Activated naive CD4-positive, alpha-beta T cell treated with anti-CD3 and anti-CD28 coated beads for 36 hours (primary cell): ENCODE measurements around the gene STK24. TPM values are rescaled to one million over a fixed set of nuclear protein-coding genes. Genes with fewer than 3 reads are reported as not detected.
"Not testable (repeated sequence)": the region's sequence is repeated elsewhere in the genome, so short reads cannot be mapped to it uniquely, and the experiment has no call there.

Source experiments
- CTCF ChIA-PET: fragments of 350-600 bp; sonication (Branson Sonifier 250); formaldehyde crosslinking; loops from one replicate; lab custom pipeline; 2021; ENCODE audit warnings: antibody characterized with exemption; lab: Charles Lee
- DNase-seq: peaks from one replicate; pipeline ENCODE4 v3.0.0-alpha.2; 2020
- H3K27ac Mint-ChIP-seq: one replicate; pipeline ENCODE4 v1.8.0; 2021; ENCODE audit warnings: mild to moderate bottlenecking, mixed read lengths
- H3K27me3 Mint-ChIP-seq: one replicate; pipeline ENCODE4 v1.8.0; 2021; ENCODE audit warnings: low read depth, mixed read lengths
- H3K36me3 Mint-ChIP-seq: one replicate; pipeline ENCODE4 v1.8.0; 2021; ENCODE audit warnings: low read depth, mixed read lengths
- H3K4me1 Mint-ChIP-seq: one replicate; pipeline ENCODE4 v1.8.0; 2021; ENCODE audit warnings: low read depth, mixed read lengths
- H3K4me3 Mint-ChIP-seq: one replicate; pipeline ENCODE4 v1.8.0; 2021; ENCODE audit warnings: mild to moderate bottlenecking, moderate library complexity, mixed read lengths
- H3K9me3 Mint-ChIP-seq: one replicate; pipeline ENCODE4 v1.8.0; 2021; ENCODE audit warnings: mixed read lengths
- intact Hi-C: fragments of 100-400 bp; cut with micrococcal nuclease; formaldehyde crosslinking; loops from one replicate; pipeline ENCODE4 v1.15.1; 2023
- total RNA-seq, 2 experiments: library from RNA; stranded (reverse); gene quantifications; one replicate each; pipeline ENCODE4 v1.2.3, GENCODE V29; 2021

STK24 gene
- total RNA-seq, 2 experiments from 2014 or later, result 95.5 to 96.7 TPM

DNA sequence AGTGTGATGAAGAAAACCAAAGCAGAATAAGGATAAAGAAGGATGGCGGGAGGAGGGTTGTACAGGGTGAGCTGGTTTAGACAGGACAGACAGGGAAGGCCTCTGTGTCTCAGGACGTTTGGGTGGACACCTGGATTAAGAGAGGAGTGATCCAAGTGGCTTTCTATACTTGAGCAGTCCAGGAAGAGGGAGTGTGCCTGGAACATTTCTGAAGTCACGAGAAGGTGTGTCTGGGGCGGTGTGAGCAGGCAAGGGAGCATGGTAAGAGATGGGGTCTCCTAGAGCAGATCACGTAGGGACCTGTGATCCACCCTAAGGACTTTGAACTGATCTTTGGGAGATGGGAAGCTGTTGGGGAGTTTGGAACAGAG is 15.4 kb upstream of the STK24 start:
- Mint-ChIP-seq H3K9me3 (peaks cover 8% of the 10 kb centered on the region), H3K27me3 (no peaks in the 10 kb centered on the region), H3K27ac (no peak overlapping the region), H3K4me1 (peaks cover 9% of the 10 kb centered on the region), H3K36me3 (no peaks in the 10 kb centered on the region), H3K4me3 (no peak overlapping the region)
- DNase-seq, result no peak
- CTCF ChIA-PET, result interaction anchor here (0.7 kb wide), 1 partner anchor 25 kb away, joined by 3 read pairs; no protein-coding TSS in a partner anchor
- intact Hi-C loops, result no loop called here

- no peak for DNase-seq
- no peak overlapping the region for H3K27ac Mint-ChIP-seq
- no peaks in the 10 kb centered on the region for H3K27me3 Mint-ChIP-seq
- peaks cover 8% of the 10 kb centered on the region for H3K9me3 Mint-ChIP-seq
- no peak overlapping the region for H3K4me3 Mint-ChIP-seq
- no peaks in the 10 kb centered on the region for H3K36me3 Mint-ChIP-seq
- CTCF ChIA-PET, result interaction anchor here (0.7 kb wide), 1 partner anchor 25 kb away, joined by 3 read pairs; no protein-coding TSS in a partner anchor
- peaks cover 6% of the 10 kb centered on the region for H3K4me1 Mint-ChIP-seq
- intact Hi-C loops, result no loop called here
Measured at GRCh38 chr13:98591721-98592361, 14.9 kb upstream of the STK24 start.

GRCh38 chr13:98590471-98590870 is 13.6 kb upstream of the STK24 start:
- intact Hi-C loops, DNase-seq, H3K4me1 Mint-ChIP-seq, H3K9me3 Mint-ChIP-seq, H3K36me3 Mint-ChIP-seq, H3K27me3 Mint-ChIP-seq, H3K4me3 Mint-ChIP-seq, H3K27ac Mint-ChIP-seq: not testable (repeated sequence)
- CTCF ChIA-PET, result interaction anchor here (0.6 to 0.7 kb wide), 2 partner anchors 37 to 820 kb away, joined by 3 to 5 read pairs; no protein-coding TSS in a partner anchor

- H3K4me3 Mint-ChIP-seq, DNase-seq, H3K27ac Mint-ChIP-seq, H3K36me3 Mint-ChIP-seq, H3K27me3 Mint-ChIP-seq, intact Hi-C loops, H3K9me3 Mint-ChIP-seq, H3K4me1 Mint-ChIP-seq, CTCF ChIA-PET: not testable (repeated sequence)
Measured at GRCh38 chr13:98589516-98589915, 12.6 kb upstream of the STK24 start.

- H3K27ac Mint-ChIP-seq, result no peak overlapping the region
- H3K36me3 Mint-ChIP-seq, result no peaks in the 10 kb centered on the region
- CTCF ChIA-PET, result interaction anchor here (1.2 to 1.6 kb wide), 4 partner anchors 11 to 86 kb away, joined by 3 to 5 read pairs (median 4); no protein-coding TSS in a partner anchor
- peaks cover 8% of the 10 kb centered on the region for H3K9me3 Mint-ChIP-seq
- H3K4me1 Mint-ChIP-seq, result peaks cover 14% of the 10 kb centered on the region
- DNase-seq, result no peak
- intact Hi-C loops, result no loop called here
- no peaks in the 10 kb centered on the region for H3K27me3 Mint-ChIP-seq
- no peak overlapping the region for H3K4me3 Mint-ChIP-seq
Measured at GRCh38 chr13:98586400-98587345, 9.8 kb upstream of the STK24 start.

- H3K27ac Mint-ChIP-seq, result no peak overlapping the region
- H3K27me3 Mint-ChIP-seq, result no peaks in the 10 kb centered on the region
- peaks cover 8% of the 10 kb centered on the region for H3K9me3 Mint-ChIP-seq
- CTCF ChIA-PET, result interaction anchor here (1.2 to 1.6 kb wide), 2 partner anchors 68 to 87 kb away, joined by 4 to 5 read pairs; no protein-coding TSS in a partner anchor
- no peak overlapping the region for H3K4me3 Mint-ChIP-seq
- no peaks in the 10 kb centered on the region for H3K36me3 Mint-ChIP-seq
- H3K4me1 Mint-ChIP-seq, result peaks cover 14% of the 10 kb centered on the region
- intact Hi-C loops, result no loop called here
- DNase-seq, result no peak
Measured at GRCh38 chr13:98585946-98586345, 9.0 kb upstream of the STK24 start.

DNA sequence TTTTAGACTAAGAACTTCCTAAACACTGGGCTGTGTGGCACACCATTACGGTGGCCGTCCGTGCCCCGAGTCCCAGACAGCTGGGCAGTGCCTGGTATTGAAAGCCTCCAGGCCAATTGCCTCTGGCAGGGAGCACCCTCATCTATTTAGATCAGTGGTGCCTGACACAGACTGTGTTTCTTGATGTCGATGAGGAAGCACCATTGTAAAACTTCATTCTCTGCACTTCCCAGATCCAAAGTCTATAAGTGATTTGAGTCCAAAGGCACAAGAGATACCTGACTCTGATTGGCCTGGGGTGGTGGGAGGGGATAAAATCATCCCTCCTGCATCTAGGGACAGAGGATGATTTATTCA is 8.5 kb upstream of the STK24 start:
- H3K27ac Mint-ChIP-seq, result no peak overlapping the region
- peaks cover 4% of the 10 kb centered on the region for H3K9me3 Mint-ChIP-seq
- intact Hi-C loops, result no loop called here
- peaks cover 14% of the 10 kb centered on the region for H3K4me1 Mint-ChIP-seq
- no peaks in the 10 kb centered on the region for H3K36me3 Mint-ChIP-seq
- DNase-seq, result no peak
- H3K4me3 Mint-ChIP-seq, result no peak overlapping the region
- CTCF ChIA-PET, result no interaction called here
- H3K27me3 Mint-ChIP-seq, result no peaks in the 10 kb centered on the region

DNA sequence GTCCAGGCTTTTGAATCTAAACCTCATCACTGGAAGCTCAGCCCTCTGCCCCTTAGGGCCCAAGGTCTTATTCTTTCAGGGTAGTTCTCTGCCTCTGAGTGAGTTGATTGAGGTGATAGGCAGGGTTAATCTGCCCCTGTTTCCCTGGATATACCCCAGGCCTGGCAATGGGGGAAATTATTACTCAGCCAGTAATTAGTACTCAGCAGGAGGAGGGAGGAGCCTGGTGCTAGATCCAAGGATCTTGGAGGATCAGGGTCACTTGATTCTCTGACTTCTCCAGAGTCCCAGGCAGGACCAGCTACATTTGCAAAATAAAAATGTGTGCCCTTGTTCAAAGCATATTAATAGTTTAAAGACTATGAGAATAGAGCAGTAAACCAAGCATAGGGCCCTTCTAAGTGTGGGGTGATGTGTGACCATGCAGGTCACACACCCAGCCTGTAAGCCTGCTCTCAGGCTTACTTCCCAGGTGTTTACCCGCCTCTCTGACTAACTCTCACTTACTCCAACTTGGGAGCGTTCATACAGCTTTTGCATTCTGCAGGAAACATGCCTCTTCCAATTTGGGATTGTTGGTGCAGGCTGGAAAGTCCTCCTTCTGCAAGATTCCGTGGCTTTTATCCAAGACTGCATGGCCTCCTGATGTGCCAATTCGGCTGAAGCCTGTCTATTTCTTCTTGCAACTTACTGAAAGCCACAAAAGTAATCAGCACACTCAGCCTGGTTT is 7.9 kb upstream of the STK24 start:
- Mint-ChIP-seq H3K9me3 (peaks cover 2% of the 10 kb centered on the region), H3K4me1 (peaks cover 14% of the 10 kb centered on the region), H3K36me3 (no peaks in the 10 kb centered on the region), H3K27me3 (no peaks in the 10 kb centered on the region), H3K4me3 (no peak overlapping the region), H3K27ac (no peak overlapping the region)
- CTCF ChIA-PET, result no interaction called here
- DNase-seq, result no peak
- intact Hi-C loops, result no loop called here

- no peak overlapping the region for H3K4me3 Mint-ChIP-seq
- DNase-seq, result no peak
- no peak overlapping the region for H3K27ac Mint-ChIP-seq
- CTCF ChIA-PET, result interaction anchor here (1.6 kb wide), 1 partner anchor 70 kb away, joined by 14 read pairs; no protein-coding TSS in a partner anchor
- intact Hi-C loops, result no loop called here
- peaks cover 14% of the 10 kb centered on the region for H3K4me1 Mint-ChIP-seq
- H3K9me3 Mint-ChIP-seq, result no peaks in the 10 kb centered on the region
- no peaks in the 10 kb centered on the region for H3K36me3 Mint-ChIP-seq
- no peaks in the 10 kb centered on the region for H3K27me3 Mint-ChIP-seq
Measured at GRCh38 chr13:98582947-98583346, 6.0 kb upstream of the STK24 start.

- H3K27ac Mint-ChIP-seq, result no peak overlapping the region
- CTCF ChIA-PET, result interaction anchor here (0.6 to 1.6 kb wide), 3 partner anchors 27 to 423 kb away, joined by 3 to 14 read pairs (median 4); no protein-coding TSS in a partner anchor
- no peaks in the 10 kb centered on the region for H3K36me3 Mint-ChIP-seq
Measured at GRCh38 chr13:98581971-98582702, 5.2 kb upstream of the STK24 start.

GRCh38 chr13:98581381-98581780 is 4.5 kb upstream of the STK24 start:
- Mint-ChIP-seq H3K4me1 (peaks cover 17% of the 10 kb centered on the region), H3K36me3 (no peaks in the 10 kb centered on the region), H3K27ac (no peak overlapping the region), H3K27me3 (no peaks in the 10 kb centered on the region), H3K4me3 (no peak overlapping the region), H3K9me3 (no peaks in the 10 kb centered on the region)
- CTCF ChIA-PET, result interaction anchor here (0.6 to 1.6 kb wide), 2 partner anchors 27 to 71 kb away, joined by 4 to 14 read pairs; no protein-coding TSS in a partner anchor
- DNase-seq, result no peak
- intact Hi-C loops, result no loop called here

More at GRCh38 chr13:98581971-98582702, 5.2 kb upstream of the STK24 start:
- H3K9me3 Mint-ChIP-seq, result no peaks in the 10 kb centered on the region
- no peak for DNase-seq
- no peak overlapping the region for H3K4me3 Mint-ChIP-seq
- intact Hi-C loops, result no loop called here
- no peaks in the 10 kb centered on the region for H3K27me3 Mint-ChIP-seq
- H3K4me1 Mint-ChIP-seq, result peaks cover 18% of the 10 kb centered on the region
